CD4-positive, alpha-beta T cell (primary cell): ENCODE data around the gene SESN1. TPM values are rescaled to one million over a fixed set of nuclear protein-coding genes. Genes with fewer than 3 reads are reported as not detected.
"Not testable (repeated sequence)": the region's sequence is repeated elsewhere in the genome, so short reads cannot be mapped to it uniquely, and the experiment has no call there.

Experiments used
- ATAC-seq: fragments of 200-7000 bp; cut with Tn5 transposase; one replicate; pipeline ENCODE4 v1.10.0; 2022; ENCODE audit warnings: mild to moderate bottlenecking; ENCODE audit not compliant: poor library complexity
- CTCF ChIA-PET: fragments of 350-600 bp; sonication (Branson Sonifier 250); formaldehyde crosslinking; loops from one replicate; lab custom pipeline; 2021; ENCODE audit warnings: antibody characterized with exemption, inconsistent platforms; lab: Charles Lee
- POLR2A ChIA-PET: fragments of 350-600 bp; sonication (Branson Sonifier 250); formaldehyde crosslinking; loops from one replicate; lab custom pipeline; 2021; ENCODE audit warnings: antibody characterized with exemption, inconsistent platforms; lab: Charles Lee
- DNase-seq, 14 experiments: peaks; one replicate each; pipeline ENCODE4 v3.0.0-alpha.2; 2013 to 2020; ENCODE audit warnings: mixed read lengths in 2 of 14
- H3K27ac ChIP-seq, 2 donors: one replicate each; pipeline versions ENCODE4 v1.5.1 to v1.7.0; 2013; ENCODE audit warnings: low read length in 2 of 2, low read depth in 1 of 2, mild to moderate bottlenecking in 1 of 2
- H3K27me3 ChIP-seq, 2 experiments: 1 replicate in 1 of 2; 2 replicates in 1 of 2; pipeline versions ENCODE4 v1.6.1 to v1.7.0; 2013; ENCODE audit warnings: low read length in 2 of 2, control low read depth in 1 of 2, mild to moderate bottlenecking in 1 of 2, moderate library complexity in 1 of 2; ENCODE audit not compliant: insufficient read depth in 2 of 2, control insufficient read depth in 1 of 2
- H3K36me3 ChIP-seq: one replicate; pipeline ENCODE4 v1.6.1; 2013; ENCODE audit warnings: low read length, control low read depth; ENCODE audit not compliant: insufficient read depth
- H3K4me1 ChIP-seq: one replicate; pipeline ENCODE4 v1.6.1; 2013; ENCODE audit warnings: low read length, control low read depth; ENCODE audit not compliant: insufficient read depth
- H3K4me3 ChIP-seq: one replicate; pipeline ENCODE4 v1.5.1; 2013; ENCODE audit warnings: mild to moderate bottlenecking, low read length, moderate library complexity
- H3K9me3 ChIP-seq, 2 experiments: 1 replicate in 1 of 2; 2 replicates in 1 of 2; pipeline versions ENCODE4 v1.6.1 to v1.7.0; 2013; ENCODE audit warnings: low read length in 2 of 2, mild to moderate bottlenecking in 2 of 2, control low read depth in 1 of 2, moderate library complexity in 1 of 2; ENCODE audit not compliant: control insufficient read depth in 1 of 2, insufficient read depth in 1 of 2
- H3K27ac Mint-ChIP-seq: one replicate; pipeline ENCODE4 v1.8.0; 2020; ENCODE audit warnings: mixed read lengths
- H3K27me3 Mint-ChIP-seq: one replicate; pipeline ENCODE4 v1.8.0; 2021; ENCODE audit warnings: mixed read lengths
- H3K36me3 Mint-ChIP-seq: one replicate; pipeline ENCODE4 v1.8.0; 2021; ENCODE audit warnings: low read depth, mixed read lengths
- H3K4me1 Mint-ChIP-seq: one replicate; pipeline ENCODE4 v1.8.0; 2021; ENCODE audit warnings: low read depth, mixed read lengths
- H3K4me3 Mint-ChIP-seq: one replicate; pipeline ENCODE4 v1.8.0; 2020; ENCODE audit warnings: mild to moderate bottlenecking, mixed read lengths
- H3K9me3 Mint-ChIP-seq: one replicate; pipeline ENCODE4 v1.8.0; 2020; ENCODE audit warnings: mixed read lengths
- CTCF ChIP-seq: fragments of 200-600 bp; IDR thresholded peaks from one replicate; pipeline ENCODE4 v1.8.0; 2022; ENCODE audit warnings: antibody characterized with exemption, mild to moderate bottlenecking
- intact Hi-C, 2 experiments: fragments of 100-400 bp; cut with DNase I in 1 of 2; cut with micrococcal nuclease in 1 of 2; formaldehyde crosslinking; loops; one replicate each; pipeline versions ENCODE4 v1.15.1 to v1.9.0; 2023 to 2025; cut with DNase I, micrococcal nuclease
- total RNA-seq, 174 experiments: library from RNA in 2 of 174; stranded (reverse) in 2 of 174; gene quantifications; one replicate each; pipeline ENCODE4 v1.2.3 and lab custom pipeline; 2021 to 2026

The SESN1 gene
- total RNA-seq, 2 experiments from 2014 or later, result 95.9 to 98.3 TPM

GRCh38 chr6:109139109-109139508 is 44.5 kb upstream of the SESN1 start:
- ChIA-PET POLR2A (no interaction called here), CTCF (interaction anchor here (0.5 kb wide), 1 partner anchor 602 kb away, joined by 3 read pairs; no protein-coding TSS in a partner anchor)
- Mint-ChIP-seq H3K9me3 (no peaks in the 10 kb centered on the region), H3K27me3 (no peaks in the 10 kb centered on the region), H3K4me1 (no peaks in the 10 kb centered on the region), H3K27ac (no peak overlapping the region), H3K36me3 (peaks cover 5% of the 10 kb centered on the region), H3K4me3 (no peak overlapping the region)
- no peaks in the 10 kb centered on the region for H3K27me3 ChIP-seq
- H3K27ac ChIP-seq, result no peak overlapping the region
- H3K4me3 ChIP-seq, result no peak overlapping the region
- no peaks in the 10 kb centered on the region for H3K4me1 ChIP-seq
- no peak for TF ChIP-seq CTCF
- DNase-seq (no peak), ATAC-seq (no peak)
- no peaks in the 10 kb centered on the region for H3K9me3 ChIP-seq
- intact Hi-C loops, result loop anchor here in 1 of 2 experiments (10.0 kb wide), 1 partner anchor 1136 kb away; no protein-coding TSS in a partner anchor
- H3K36me3 ChIP-seq, result no peaks in the 10 kb centered on the region

- DNase-seq, H3K4me3 ChIP-seq, H3K27ac Mint-ChIP-seq, H3K4me1 ChIP-seq, H3K4me3 Mint-ChIP-seq, POLR2A ChIA-PET, H3K9me3 Mint-ChIP-seq, H3K27me3 ChIP-seq, H3K36me3 ChIP-seq, CTCF ChIA-PET, H3K36me3 Mint-ChIP-seq, H3K27ac ChIP-seq, H3K9me3 ChIP-seq, H3K27me3 Mint-ChIP-seq, ATAC-seq, H3K4me1 Mint-ChIP-seq: not testable (repeated sequence)
- intact Hi-C loops, result loop anchor here in 1 of 2 experiments (10.0 kb wide), 1 partner anchor 1138 kb away; no protein-coding TSS in a partner anchor
Observed at GRCh38 chr6:109136530-109136929, 41.9 kb upstream of the SESN1 start.

GRCh38 chr6:109136039-109136438 is 41.4 kb upstream of the SESN1 start:
- H3K9me3 ChIP-seq, H3K4me1 ChIP-seq, CTCF ChIA-PET, H3K4me3 Mint-ChIP-seq, H3K36me3 ChIP-seq, H3K27me3 ChIP-seq, ATAC-seq, DNase-seq, H3K27ac Mint-ChIP-seq, H3K27me3 Mint-ChIP-seq, H3K4me1 Mint-ChIP-seq, H3K36me3 Mint-ChIP-seq, POLR2A ChIA-PET, H3K9me3 Mint-ChIP-seq, H3K4me3 ChIP-seq, H3K27ac ChIP-seq: not testable (repeated sequence)
- intact Hi-C loops, result loop anchor here in 1 of 2 experiments (10.0 kb wide), 1 partner anchor 1139 kb away; no protein-coding TSS in a partner anchor

GRCh38 chr6:109135600-109135999 is 41.0 kb upstream of the SESN1 start:
- H3K36me3 ChIP-seq, DNase-seq, H3K9me3 Mint-ChIP-seq, H3K4me1 Mint-ChIP-seq, ATAC-seq, H3K9me3 ChIP-seq, H3K27me3 ChIP-seq, H3K27ac ChIP-seq, H3K27me3 Mint-ChIP-seq, H3K27ac Mint-ChIP-seq, H3K4me3 Mint-ChIP-seq, H3K4me3 ChIP-seq, CTCF ChIA-PET, POLR2A ChIA-PET, H3K36me3 Mint-ChIP-seq, H3K4me1 ChIP-seq: not testable (repeated sequence)
- intact Hi-C loops, result loop anchor here in 1 of 2 experiments (10.0 kb wide), 1 partner anchor 1139 kb away; no protein-coding TSS in a partner anchor
